A673 (cell line): Measurements from ENCODE around the gene HOXC12. TPM values are rescaled to one million over a fixed set of nuclear protein-coding genes. Genes with fewer than 3 reads are reported as not detected.
A peak's percentile ranks its signal among the peaks of the same experiment; 100 is the strongest.

ENCODE experiments used
- BruUV-seq: library from RNA; stranded (reverse); fragments of 400-500 nt; replicated peaks from 2 replicates; lab custom pipeline; 2021; lab: Mats Ljungman, UMichigan
- CTCF ChIA-PET: fragments of 300-600 bp; sonication (Branson Sonifier 250); formaldehyde crosslinking; loops from one replicate; lab custom pipeline; 2022; ENCODE audit warnings: antibody characterized with exemption; lab: Charles Lee
- POLR2A ChIA-PET: fragments of 300-600 bp; sonication (Branson Sonifier 250); formaldehyde crosslinking; loops from one replicate; lab custom pipeline; 2022; ENCODE audit warnings: antibody characterized with exemption; ENCODE audit not compliant: low non-redundant PET; lab: Charles Lee
- DNase-seq: peaks from one replicate; pipeline ENCODE4 v3.0.0-alpha.2; 2015; ENCODE audit warnings: low spot score
- H3K27ac ChIP-seq: fragments of 200-600 bp; sonication (generic); 2 replicates; pipeline ENCODE4 v1.5.1; 2016; ENCODE audit warnings: mixed run types, low read depth, mild to moderate bottlenecking, mixed read lengths, antibody characterized with exemption, low read length; ENCODE audit not compliant: poor library complexity, severe bottlenecking
- H3K27me3 ChIP-seq: fragments of 200-600 bp; sonication (generic); replicated peaks from 2 replicates; pipeline ENCODE4 v1.6.1; 2017; ENCODE audit warnings: mixed run types, low read depth, mild to moderate bottlenecking, mixed read lengths, antibody characterized with exemption, low read length; ENCODE audit not compliant: insufficient read depth, poor library complexity
- H3K36me3 ChIP-seq: fragments of 200-600 bp; sonication (generic); 2 replicates; pipeline ENCODE4 v1.6.1; 2016; ENCODE audit warnings: mixed run types, mild to moderate bottlenecking, mixed read lengths, antibody characterized with exemption, low read length; ENCODE audit not compliant: insufficient read depth, poor library complexity, severe bottlenecking
- H3K4me1 ChIP-seq: fragments of 200-600 bp; sonication (generic); 2 replicates; pipeline ENCODE4 v1.6.1; 2017; ENCODE audit warnings: mixed run types, mild to moderate bottlenecking, mixed read lengths, antibody characterized with exemption, low read length; ENCODE audit not compliant: insufficient read depth, poor library complexity, severe bottlenecking
- H3K4me3 ChIP-seq: fragments of 200-600 bp; sonication (generic); 2 replicates; pipeline ENCODE4 v1.5.1; 2016; ENCODE audit warnings: low read depth, mixed run types, mild to moderate bottlenecking, mixed read lengths, low read length; ENCODE audit not compliant: poor library complexity, severe bottlenecking
- H3K9me3 ChIP-seq: fragments of 200-600 bp; sonication (generic); 2 replicates; pipeline ENCODE4 v1.6.1; 2016; ENCODE audit warnings: mixed run types, low read depth, mild to moderate bottlenecking, mixed read lengths, antibody characterized with exemption, low read length; ENCODE audit not compliant: poor library complexity, severe bottlenecking
- CTCF ChIP-seq: fragments of 300-800, 200-600 bp; sonication (generic); conservative IDR thresholded peaks from 2 replicates; pipeline ENCODE4 v1.5.1; 2017; ENCODE audit warnings: low read depth, mild to moderate bottlenecking, antibody characterized with exemption, low read length, moderate library complexity, mixed read lengths
- EZH2 ChIP-seq: fragments of 200-600 bp; sonication (generic); IDR thresholded peaks from 2 replicates; pipeline ENCODE4 v1.6.1; 2017; ENCODE audit warnings: borderline replicate concordance, low read depth, mild to moderate bottlenecking, mixed read lengths, antibody characterized with exemption, low read length; ENCODE audit not compliant: poor library complexity, severe bottlenecking
- intact Hi-C: fragments of 100-400 bp; cut with micrococcal nuclease; formaldehyde crosslinking; loops from one replicate; pipeline ENCODE4 v1.10.0; 2022; ENCODE audit not compliant: unreplicated experiment
- total RNA-seq: library from RNA; stranded (reverse); gene quantifications from 2 replicates; pipeline ENCODE4 v1.2.3, GENCODE V29; 2021

HOXC12 gene
- total RNA-seq, 1 experiment from 2014 or later: 4.6 TPM

GRCh38 chr12:53993162-53994008, 38.7 kb downstream of the HOXC12 start:
- H3K27ac ChIP-seq: peak overlapping the region; percentile 98
- no TSS peak for BruUV-seq
- no peak for TF ChIP-seq CTCF
- no peak for TF ChIP-seq EZH2
- CTCF ChIA-PET: no interaction called here
- no peaks in the 10 kb centered on the region for H3K36me3 ChIP-seq
- intact Hi-C loops: no loop called here
- no peak for DNase-seq
- peaks cover 85% of the 10 kb centered on the region for H3K4me1 ChIP-seq
- H3K27me3 ChIP-seq: no peaks in the 10 kb centered on the region
- POLR2A ChIA-PET: interaction anchor here (0.8 kb wide), 1 partner anchor 19 kb away, joined by 3 read pairs; no protein-coding TSS in a partner anchor
- peak overlapping the region; percentile 70 for H3K4me3 ChIP-seq
- H3K9me3 ChIP-seq: no peaks in the 10 kb centered on the region

GRCh38 chr12:53994009-53994263, 39.2 kb downstream of the HOXC12 start:
- intact Hi-C loops: no loop called here

More at GRCh38 chr12:53994009-53994263, 39.2 kb downstream of the HOXC12 start:
- ChIA-PET POLR2A (interaction anchor here (0.8 kb wide), 1 partner anchor 20 kb away, joined by 3 read pairs; no protein-coding TSS in a partner anchor), CTCF (no interaction called here)
- no peak for DNase-seq
- TF ChIP-seq CTCF (no peak), EZH2 (no peak)
- no TSS peak for BruUV-seq
- peak overlapping the region; percentile 70 for H3K4me3 ChIP-seq
- no peaks in the 10 kb centered on the region for H3K9me3 ChIP-seq
- peaks cover 85% of the 10 kb centered on the region for H3K4me1 ChIP-seq
- H3K27ac ChIP-seq: peak overlapping the region; percentile 98
- no peaks in the 10 kb centered on the region for H3K36me3 ChIP-seq
- H3K27me3 ChIP-seq: no peaks in the 10 kb centered on the region
